ENCODE data around the gene INO80D.
"Not testable (repeated sequence)": the region's sequence is repeated elsewhere in the genome, so short reads cannot be mapped to it uniquely, and the experiment has no call there.

Gene INO80D

GRCh38 chr2:205984381-205984780 is 101.6 kb downstream of the INO80D start:
- WGBS, 2 experiments: 96% methylated on average over 6 of the region's 6 CpGs
- H3K27me3 ChIP-seq (ENCODE audit: control insufficient read depth, insufficient read depth, low read length, poor library complexity, severe bottlenecking): no peaks in the 10 kb centered on the region
- no peaks in the 10 kb centered on the region for H3K9me3 ChIP-seq (ENCODE audit: control insufficient read depth, low read length)
- H3K4me3 ChIP-seq (ENCODE audit: insufficient read depth, low read depth, low read length): no peak overlapping the region
- H3K4me1 ChIP-seq (ENCODE audit: control insufficient read depth, insufficient read depth, low read length): no peaks in the 10 kb centered on the region
- no peak overlapping the region for H3K27ac ChIP-seq (ENCODE audit: insufficient read depth, low read depth, low read length, poor library complexity, severe bottlenecking)
- no peaks in the 10 kb centered on the region for H3K36me3 ChIP-seq (ENCODE audit: control insufficient read depth, insufficient read depth, low read length)

- H3K27ac ChIP-seq (ENCODE audit: insufficient read depth, low read depth, low read length, poor library complexity, severe bottlenecking): no peak overlapping the region
- no peaks in the 10 kb centered on the region for H3K27me3 ChIP-seq (ENCODE audit: control insufficient read depth, insufficient read depth, low read length, poor library complexity, severe bottlenecking)
- no peaks in the 10 kb centered on the region for H3K4me1 ChIP-seq (ENCODE audit: control insufficient read depth, insufficient read depth, low read length)
- 96 to 98% methylated on average over 5 of the region's 5 CpGs for WGBS, 2 experiments
- no peak overlapping the region for H3K4me3 ChIP-seq (ENCODE audit: insufficient read depth, low read depth, low read length)
- H3K9me3 ChIP-seq (ENCODE audit: control insufficient read depth, low read length): no peaks in the 10 kb centered on the region
- no peaks in the 10 kb centered on the region for H3K36me3 ChIP-seq (ENCODE audit: control insufficient read depth, insufficient read depth, low read length)
Measured at GRCh38 chr2:205982776-205983327, 103.1 kb downstream of the INO80D start.

- not testable (repeated sequence) for H3K4me1 ChIP-seq (ENCODE audit: control insufficient read depth, insufficient read depth, low read length); H3K4me3 ChIP-seq (ENCODE audit: insufficient read depth, low read depth, low read length); H3K36me3 ChIP-seq (ENCODE audit: control insufficient read depth, insufficient read depth, low read length); H3K27me3 ChIP-seq (ENCODE audit: control insufficient read depth, insufficient read depth, low read length, poor library complexity, severe bottlenecking); H3K27ac ChIP-seq (ENCODE audit: insufficient read depth, low read depth, low read length, poor library complexity, severe bottlenecking); H3K9me3 ChIP-seq (ENCODE audit: control insufficient read depth, low read length)
- WGBS, 2 experiments: 90% methylated on average over 2 of the region's 2 CpGs
Measured at GRCh38 chr2:205978728-205979127, 107.2 kb downstream of the INO80D start.

GRCh38 chr2:205977699-205978098 is 108.3 kb downstream of the INO80D start:
- not testable (repeated sequence) for H3K27ac ChIP-seq (ENCODE audit: insufficient read depth, low read depth, low read length, poor library complexity, severe bottlenecking); H3K4me3 ChIP-seq (ENCODE audit: insufficient read depth, low read depth, low read length); H3K4me1 ChIP-seq (ENCODE audit: control insufficient read depth, insufficient read depth, low read length); H3K36me3 ChIP-seq (ENCODE audit: control insufficient read depth, insufficient read depth, low read length); H3K9me3 ChIP-seq (ENCODE audit: control insufficient read depth, low read length); H3K27me3 ChIP-seq (ENCODE audit: control insufficient read depth, insufficient read depth, low read length, poor library complexity, severe bottlenecking)
- WGBS, 2 experiments: 82 to 83% methylated on average over 7 of the region's 7 CpGs

- H3K9me3 ChIP-seq (ENCODE audit: control insufficient read depth, low read length); H3K36me3 ChIP-seq (ENCODE audit: control insufficient read depth, insufficient read depth, low read length); H3K27ac ChIP-seq (ENCODE audit: insufficient read depth, low read depth, low read length, poor library complexity, severe bottlenecking); H3K4me3 ChIP-seq (ENCODE audit: insufficient read depth, low read depth, low read length); H3K4me1 ChIP-seq (ENCODE audit: control insufficient read depth, insufficient read depth, low read length); H3K27me3 ChIP-seq (ENCODE audit: control insufficient read depth, insufficient read depth, low read length, poor library complexity, severe bottlenecking): not testable (repeated sequence)
- WGBS, 2 experiments: 93% methylated on average over 39 of the region's 39 CpGs
Measured at GRCh38 chr2:205976934-205977659, 108.9 kb downstream of the INO80D start.

GRCh38 chr2:205976120-205976814 is 109.7 kb downstream of the INO80D start:
- Histone ChIP-seq H3K36me3 (ENCODE audit: control insufficient read depth, insufficient read depth, low read length) (no peaks in the 10 kb centered on the region), H3K27me3 (ENCODE audit: control insufficient read depth, insufficient read depth, low read length, poor library complexity, severe bottlenecking) (no peaks in the 10 kb centered on the region), H3K27ac (ENCODE audit: insufficient read depth, low read depth, low read length, poor library complexity, severe bottlenecking) (no peak overlapping the region), H3K9me3 (ENCODE audit: control insufficient read depth, low read length) (no peaks in the 10 kb centered on the region), H3K4me1 (ENCODE audit: control insufficient read depth, insufficient read depth, low read length) (no peaks in the 10 kb centered on the region), H3K4me3 (ENCODE audit: insufficient read depth, low read depth, low read length) (no peak overlapping the region)
- 94 to 95% methylated on average over 19 of the region's 19 CpGs for WGBS, 2 experiments

- no peaks in the 10 kb centered on the region for H3K27me3 ChIP-seq (ENCODE audit: control insufficient read depth, insufficient read depth, low read length, poor library complexity, severe bottlenecking)
- H3K9me3 ChIP-seq (ENCODE audit: control insufficient read depth, low read length): no peaks in the 10 kb centered on the region
- H3K4me3 ChIP-seq (ENCODE audit: insufficient read depth, low read depth, low read length): no peak overlapping the region
- H3K27ac ChIP-seq (ENCODE audit: insufficient read depth, low read depth, low read length, poor library complexity, severe bottlenecking): no peak overlapping the region
- no peaks in the 10 kb centered on the region for H3K36me3 ChIP-seq (ENCODE audit: control insufficient read depth, insufficient read depth, low read length)
- no peaks in the 10 kb centered on the region for H3K4me1 ChIP-seq (ENCODE audit: control insufficient read depth, insufficient read depth, low read length)
- WGBS, 2 experiments: 93 to 94% methylated on average over 5 of the region's 5 CpGs
Measured at GRCh38 chr2:205975082-205975949, 110.7 kb downstream of the INO80D start.

GRCh38 chr2:205972113-205972512 is 113.9 kb downstream of the INO80D start:
- Histone ChIP-seq H3K36me3 (ENCODE audit: control insufficient read depth, insufficient read depth, low read length) (no peaks in the 10 kb centered on the region), H3K4me1 (ENCODE audit: control insufficient read depth, insufficient read depth, low read length) (no peaks in the 10 kb centered on the region), H3K9me3 (ENCODE audit: control insufficient read depth, low read length) (no peaks in the 10 kb centered on the region), H3K27me3 (ENCODE audit: control insufficient read depth, insufficient read depth, low read length, poor library complexity, severe bottlenecking) (no peaks in the 10 kb centered on the region), H3K4me3 (ENCODE audit: insufficient read depth, low read depth, low read length) (no peak overlapping the region), H3K27ac (ENCODE audit: insufficient read depth, low read depth, low read length, poor library complexity, severe bottlenecking) (no peak overlapping the region)
- 70 to 73% methylated on average over 1 of the region's 1 CpG for WGBS, 2 experiments

GRCh38 chr2:205970348-205970747 is 115.6 kb downstream of the INO80D start:
- Histone ChIP-seq H3K27me3 (ENCODE audit: control insufficient read depth, insufficient read depth, low read length, poor library complexity, severe bottlenecking) (no peaks in the 10 kb centered on the region), H3K9me3 (ENCODE audit: control insufficient read depth, low read length) (no peaks in the 10 kb centered on the region), H3K4me1 (ENCODE audit: control insufficient read depth, insufficient read depth, low read length) (no peaks in the 10 kb centered on the region), H3K27ac (ENCODE audit: insufficient read depth, low read depth, low read length, poor library complexity, severe bottlenecking) (no peak overlapping the region), H3K36me3 (ENCODE audit: control insufficient read depth, insufficient read depth, low read length) (no peaks in the 10 kb centered on the region), H3K4me3 (ENCODE audit: insufficient read depth, low read depth, low read length) (no peak overlapping the region)
- 37 to 45% methylated on average over 5 of the region's 5 CpGs for WGBS, 2 experiments

GRCh38 chr2:205969584-205969983 is 116.4 kb downstream of the INO80D start:
- H3K27me3 ChIP-seq (ENCODE audit: control insufficient read depth, insufficient read depth, low read length, poor library complexity, severe bottlenecking): no peaks in the 10 kb centered on the region
- 84 to 96% methylated on average over 4 of the region's 4 CpGs for WGBS, 2 experiments
- H3K9me3 ChIP-seq (ENCODE audit: control insufficient read depth, low read length): no peaks in the 10 kb centered on the region
- H3K4me3 ChIP-seq (ENCODE audit: insufficient read depth, low read depth, low read length): no peak overlapping the region
- H3K36me3 ChIP-seq (ENCODE audit: control insufficient read depth, insufficient read depth, low read length): no peaks in the 10 kb centered on the region
- no peaks in the 10 kb centered on the region for H3K4me1 ChIP-seq (ENCODE audit: control insufficient read depth, insufficient read depth, low read length)
- H3K27ac ChIP-seq (ENCODE audit: insufficient read depth, low read depth, low read length, poor library complexity, severe bottlenecking): no peak overlapping the region
